Measurements from ENCODE around the gene FDX2. TPM values are rescaled to one million over a fixed set of nuclear protein-coding genes. Genes with fewer than 3 reads are reported as not detected.
"Not testable (repeated sequence)": the region's sequence is repeated elsewhere in the genome, so short reads cannot be mapped to it uniquely, and the experiment has no call there.

Gene FDX2
- total RNA-seq, 1 experiment from 2014 or later = 43.8 TPM

GRCh38 chr19:10292206-10292788, 23.5 kb downstream of the FDX2 start:
- H3K36me3 ChIP-seq = no peaks in the 10 kb centered on the region
- H3K4me3 ChIP-seq = peak overlapping the region; percentile 32
- peaks cover 3% of the 10 kb centered on the region; the same call in 1 of the 2 replicates for H3K9me3 ChIP-seq
- H3K27me3 ChIP-seq = peaks cover 73% of the 10 kb centered on the region
- peak; percentile 78 for DNase-seq

DNA sequence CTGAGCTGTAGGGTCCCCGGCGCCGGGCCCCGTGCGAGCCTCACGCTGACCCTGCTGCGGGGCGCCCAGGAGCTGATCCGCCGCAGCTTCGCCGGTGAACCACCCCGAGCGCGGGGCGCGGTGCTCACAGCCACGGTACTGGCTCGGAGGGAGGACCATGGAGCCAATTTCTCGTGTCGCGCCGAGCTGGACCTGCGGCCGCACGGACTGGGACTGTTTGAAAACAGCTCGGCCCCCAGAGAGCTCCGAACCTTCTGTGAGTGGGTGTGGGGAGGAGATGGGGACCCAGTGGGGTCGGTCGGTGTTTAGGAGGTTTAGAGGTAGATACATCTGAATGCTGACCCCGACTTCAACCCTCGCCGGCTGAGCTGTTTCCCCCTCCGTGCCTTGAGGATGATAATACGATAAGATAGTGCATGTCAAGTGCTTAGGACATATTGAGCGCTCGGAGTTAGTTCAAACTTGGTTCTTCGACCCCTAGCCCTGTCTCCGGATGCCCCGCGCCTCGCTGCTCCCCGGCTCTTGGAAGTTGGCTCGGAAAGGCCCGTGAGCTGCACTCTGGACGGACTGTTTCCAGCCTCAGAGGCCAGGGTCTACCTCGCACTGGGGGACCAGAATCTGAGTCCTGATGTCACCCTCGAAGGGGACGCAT, 24.1 kb downstream of the FDX2 start:
- Histone ChIP-seq H3K36me3 (no peaks in the 10 kb centered on the region), H3K27me3 (peaks cover 73% of the 10 kb centered on the region), H3K4me3 (peak overlapping the region; percentile 32), H3K9me3 (peaks cover 3% of the 10 kb centered on the region; the same call in 1 of the 2 replicates)
- DNase-seq = no peak

DNA sequence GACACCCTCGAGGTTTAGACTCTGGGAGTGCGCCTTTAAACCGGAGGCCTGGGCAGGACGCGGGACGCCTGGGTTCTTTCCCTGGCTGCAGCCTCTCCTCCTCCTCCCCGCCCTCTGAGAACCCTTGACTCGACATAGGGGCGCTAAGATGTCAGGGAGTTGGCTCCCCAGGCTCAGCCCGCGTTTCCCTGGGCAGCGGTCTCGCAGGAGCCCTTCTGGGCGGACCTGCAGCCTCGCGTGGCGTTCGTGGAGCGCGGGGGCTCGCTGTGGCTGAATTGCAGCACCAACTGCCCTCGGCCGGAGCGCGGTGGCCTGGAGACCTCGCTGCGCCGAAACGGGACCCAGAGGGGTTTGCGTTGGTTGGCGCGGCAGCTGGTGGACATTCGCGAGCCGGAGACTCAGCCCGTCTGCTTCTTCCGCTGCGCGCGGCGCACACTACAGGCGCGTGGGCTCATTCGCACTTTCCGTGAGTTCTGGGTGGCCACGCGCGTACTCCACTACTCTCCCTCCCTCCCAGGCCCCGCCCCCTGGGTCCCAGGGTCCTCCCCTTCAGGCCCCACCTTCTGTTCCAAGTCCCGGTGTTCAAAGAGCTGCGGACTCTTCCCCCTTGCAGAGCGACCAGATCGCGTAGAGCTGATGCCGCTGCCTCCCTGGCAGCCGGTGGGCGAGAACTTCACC, 24.8 kb downstream of the FDX2 start:
- Histone ChIP-seq H3K27me3 (peaks cover 73% of the 10 kb centered on the region), H3K4me3 (peak overlapping the region; percentile 32), H3K36me3 (no peaks in the 10 kb centered on the region), H3K9me3 (peaks cover 3% of the 10 kb centered on the region; the same call in 1 of the 2 replicates)
- peak; percentile 58 for DNase-seq

- Histone ChIP-seq H3K9me3 (peaks cover 3% of the 10 kb centered on the region; the same call in 1 of the 2 replicates), H3K27me3 (peaks cover 67% of the 10 kb centered on the region), H3K4me3 (peak overlapping the region; percentile 18), H3K36me3 (no peaks in the 10 kb centered on the region)
- DNase-seq = no peak
Measured at GRCh38 chr19:10290357-10290875, 25.4 kb downstream of the FDX2 start.

DNA sequence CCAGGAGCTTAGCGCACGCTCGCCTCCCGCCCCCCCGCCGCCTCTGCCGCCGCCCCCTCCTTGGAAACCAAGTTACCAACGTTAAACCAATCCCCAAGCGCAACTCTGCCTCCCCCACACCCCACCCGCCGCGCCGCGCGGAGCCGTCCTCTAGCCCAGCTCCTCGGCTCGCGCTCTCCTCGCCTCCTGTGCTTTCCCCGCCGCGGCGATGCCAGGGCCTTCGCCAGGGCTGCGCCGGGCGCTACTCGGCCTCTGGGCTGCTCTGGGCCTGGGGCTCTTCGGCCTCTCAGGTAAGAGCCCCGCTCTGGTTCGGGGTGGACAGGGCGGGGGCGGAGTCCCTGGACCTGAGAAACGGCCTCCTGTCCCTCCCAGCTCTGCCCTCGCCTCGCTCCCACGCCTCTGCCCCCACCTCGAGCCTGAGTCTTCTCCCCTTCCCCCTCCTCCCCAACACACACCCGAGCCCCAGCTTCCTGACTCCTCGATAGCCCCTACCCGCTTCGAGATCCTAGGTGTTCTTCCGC, 25.9 kb downstream of the FDX2 start, which contains the start of gene ICAM5:
TSS of gene ICAM5 (plus strand) at position 117 of the 521 bp plus-strand sequence. CDS start at position 209, 92 bp downstream.
- H3K27me3 ChIP-seq = peaks cover 62% of the 10 kb centered on the region
- H3K9me3 ChIP-seq = peaks cover 3% of the 10 kb centered on the region; the same call in 1 of the 2 replicates
- DNase-seq = no peak
- H3K4me3 ChIP-seq = peak within 1 kb of the TSS; percentile 32
- no peaks in the 10 kb centered on the region for H3K36me3 ChIP-seq

- Histone ChIP-seq H3K9me3 (peaks cover 3% of the 10 kb centered on the region; the same call in 1 of the 2 replicates), H3K27me3 (peaks cover 56% of the 10 kb centered on the region), H3K36me3 (no peaks in the 10 kb centered on the region), H3K4me3 (peak overlapping the region; percentile 18)
- no peak for DNase-seq
Measured at GRCh38 chr19:10289167-10289835, 26.5 kb downstream of the FDX2 start.

DNA sequence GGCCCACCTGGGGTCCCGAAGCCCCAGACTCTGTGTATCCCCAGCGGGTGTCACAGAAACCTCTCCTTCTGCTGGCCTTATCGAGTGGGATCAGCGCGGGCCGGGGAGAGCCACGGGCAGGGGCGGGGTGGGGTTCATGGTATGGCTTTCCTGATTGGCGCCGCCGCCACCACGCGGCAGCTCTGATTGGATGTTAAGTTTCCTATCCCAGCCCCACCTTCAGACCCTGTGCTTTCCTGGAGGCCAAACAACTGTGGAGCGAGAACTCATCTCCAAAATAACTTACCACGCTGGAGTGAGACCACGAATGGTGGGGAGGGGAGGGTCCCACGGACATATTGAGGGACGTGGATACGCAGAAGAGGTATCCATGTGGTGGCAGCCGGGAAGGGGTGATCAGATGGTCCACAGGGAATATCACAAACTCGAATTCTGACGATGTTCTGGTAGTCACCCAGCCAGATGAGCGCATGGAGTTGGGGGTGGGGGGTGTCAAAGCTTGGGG, 27.1 kb downstream of the FDX2 start:
- no peak for DNase-seq

GRCh38 chr19:10286803-10287737, 28.7 kb downstream of the FDX2 start, which contains the start of gene ICAM4:
Gene ICAM4 (plus strand): TSS chr19:10286955. CDS start chr19:10287013, 58 bp downstream.
- peaks cover 34% of the 10 kb centered on the region for H3K27me3 ChIP-seq
- no peak for DNase-seq

More for the DNA sequence above, 27.1 kb downstream of the FDX2 start:
- H3K36me3 ChIP-seq = no peaks in the 10 kb centered on the region
- H3K4me3 ChIP-seq = no peak overlapping the region; the same call in 1 of the 2 replicates
- peaks cover 50% of the 10 kb centered on the region for H3K27me3 ChIP-seq
- H3K9me3 ChIP-seq = peaks cover 3% of the 10 kb centered on the region; the same call in 1 of the 2 replicates

DNA sequence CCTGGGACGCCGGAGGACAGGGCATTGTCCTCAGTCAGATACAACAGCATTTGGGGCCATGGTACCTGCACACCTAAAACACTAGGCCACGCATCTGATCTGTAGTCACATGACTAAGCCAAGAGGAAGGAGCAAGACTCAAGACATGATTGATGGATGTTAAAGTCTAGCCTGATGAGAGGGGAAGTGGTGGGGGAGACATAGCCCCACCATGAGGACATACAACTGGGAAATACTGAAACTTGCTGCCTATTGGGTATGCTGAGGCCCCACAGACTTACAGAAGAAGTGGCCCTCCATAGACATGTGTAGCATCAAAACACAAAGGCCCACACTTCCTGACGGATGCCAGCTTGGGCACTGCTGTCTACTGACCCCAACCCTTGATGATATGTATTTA, 30.4 kb downstream of the FDX2 start:
- H3K4me3 ChIP-seq = no peak overlapping the region
- peaks cover 17% of the 10 kb centered on the region for H3K27me3 ChIP-seq
- DNase-seq = no peak
- peaks cover 3% of the 10 kb centered on the region; the same call in 1 of the 2 replicates for H3K9me3 ChIP-seq
- H3K36me3 ChIP-seq = no peaks in the 10 kb centered on the region

More at GRCh38 chr19:10286803-10287737, 28.7 kb downstream of the FDX2 start, which contains the start of gene ICAM4:
- peaks cover 3% of the 10 kb centered on the region; the same call in 1 of the 2 replicates for H3K9me3 ChIP-seq
- no peaks in the 10 kb centered on the region for H3K36me3 ChIP-seq
- no peak within 1 kb of the TSS for H3K4me3 ChIP-seq

GRCh38 chr19:10284960-10285278, 30.9 kb downstream of the FDX2 start:
- no peak for DNase-seq

GRCh38 chr19:10284065-10284959, 31.5 kb downstream of the FDX2 start:
- H3K27me3 ChIP-seq = peaks cover 6% of the 10 kb centered on the region
- DNase-seq = no peak
- H3K9me3 ChIP-seq = peaks cover 1% of the 10 kb centered on the region; the same call in 1 of the 2 replicates
- H3K4me3 ChIP-seq = no peak overlapping the region
- H3K36me3 ChIP-seq = no peaks in the 10 kb centered on the region

More at GRCh38 chr19:10284960-10285278, 30.9 kb downstream of the FDX2 start:
- peaks cover 12% of the 10 kb centered on the region for H3K27me3 ChIP-seq
- H3K4me3 ChIP-seq = no peak overlapping the region
- H3K9me3 ChIP-seq = peaks cover 3% of the 10 kb centered on the region; the same call in 1 of the 2 replicates
- H3K36me3 ChIP-seq = no peaks in the 10 kb centered on the region

- no peak for DNase-seq
- no peaks in the 10 kb centered on the region for H3K27me3 ChIP-seq
- no peak overlapping the region for H3K4me3 ChIP-seq
- no peaks in the 10 kb centered on the region for H3K36me3 ChIP-seq
- no peaks in the 10 kb centered on the region for H3K9me3 ChIP-seq
Measured at GRCh38 chr19:10283301-10284064, 32.3 kb downstream of the FDX2 start.

DNA sequence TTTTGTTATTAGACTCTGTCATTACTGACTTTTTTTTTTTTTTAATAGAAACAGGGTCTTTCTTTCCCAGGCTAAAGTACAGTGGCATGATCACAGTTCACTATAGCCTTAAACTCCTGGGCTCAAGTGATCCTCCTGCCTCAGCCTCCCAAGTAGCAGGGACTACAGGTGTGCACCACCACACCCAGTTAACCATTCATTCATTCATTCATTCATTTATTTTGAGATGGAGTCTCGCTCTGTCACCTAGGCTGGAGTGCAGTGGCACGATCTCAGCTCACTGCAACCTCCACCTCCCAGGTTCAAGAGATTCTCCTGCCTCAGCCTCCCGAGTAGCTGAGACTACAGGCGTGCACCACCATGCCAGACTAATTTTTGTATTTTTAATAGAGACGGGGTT, 33.8 kb downstream of the FDX2 start:
- DNase-seq, H3K9me3 ChIP-seq, H3K36me3 ChIP-seq, H3K4me3 ChIP-seq, H3K27me3 ChIP-seq: not testable (repeated sequence)
